ENCODE results near the gene VWA8. TPM values are rescaled to one million over a fixed set of nuclear protein-coding genes. Genes with fewer than 3 reads are reported as not detected.

Gene VWA8
- polyA plus RNA-seq, 1 donor (not counting 4 experiments of a cell fraction or from before 2014, with no cell fraction given) = 17.8 TPM

DNA sequence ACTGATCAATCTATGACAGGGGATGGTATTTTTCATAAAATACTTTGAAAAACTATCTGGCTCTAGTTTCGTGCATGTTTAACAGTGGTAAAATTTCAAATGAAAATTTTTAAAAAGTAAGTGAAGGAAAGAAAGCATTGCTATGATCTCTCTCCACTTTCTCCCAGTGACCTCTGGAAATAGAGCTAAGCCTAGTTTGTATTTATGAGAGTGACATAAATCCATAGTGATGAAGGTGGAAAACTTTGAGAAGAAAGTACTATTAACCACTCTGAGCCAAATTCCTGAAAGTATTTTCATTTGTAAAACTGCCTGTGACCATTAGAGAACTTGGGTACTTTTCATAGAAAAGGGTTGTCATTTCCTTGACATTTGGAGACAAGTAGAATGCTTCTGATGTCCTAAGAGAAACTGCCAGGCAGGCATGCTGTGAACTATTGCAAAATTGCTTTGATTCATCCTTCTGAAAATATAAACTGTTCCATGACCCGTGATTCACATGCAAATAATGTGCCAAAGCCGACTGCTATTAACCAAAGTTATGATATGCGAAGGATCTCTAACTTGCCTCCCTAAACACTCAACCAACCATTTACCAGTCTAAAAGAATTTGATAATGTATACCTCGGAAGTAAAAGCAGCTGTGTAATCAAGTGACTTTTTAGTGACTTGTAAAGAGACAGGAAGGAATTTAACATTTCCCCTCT lies 133.2 kb downstream of the VWA8 start:
- Histone ChIP-seq H3K36me3 (ENCODE audit: control insufficient read depth in 2 of 2, extremely low read depth in 1 of 2, insufficient read depth in 2 of 2, low read length in 2 of 2) (peaks cover 0 to 7% of the 10 kb centered on the region in 2 experiments), H3K79me2 (ENCODE audit: control insufficient read depth, insufficient read depth, low read length) (no peaks in the 10 kb centered on the region), H3K4me2 (ENCODE audit: control insufficient read depth, extremely low read depth, insufficient read depth, low read depth, low read length) (peak overlapping the region; percentile 31), H3K9me3 (ENCODE audit: control insufficient read depth, low read depth, low read length) (no peaks in the 10 kb centered on the region), H4K20me1 (ENCODE audit: control insufficient read depth, extremely low read depth, insufficient read depth, low read length) (no peaks in the 10 kb centered on the region), H3K9ac (ENCODE audit: control insufficient read depth, extremely low read depth, insufficient read depth, low read length) (no peak overlapping the region), H3K4me3 (ENCODE audit: control insufficient read depth in 2 of 3, extremely low read depth in 1 of 3, insufficient read depth in 2 of 3, low read depth in 1 of 3, low read length in 3 of 3) (no peak overlapping the region), H2AFZ (ENCODE audit: control insufficient read depth, low read length) (no peak overlapping the region), H3K4me1 (ENCODE audit: control insufficient read depth, extremely low read depth, insufficient read depth, low read length) (peaks cover 8% of the 10 kb centered on the region), H3K27ac (ENCODE audit: control insufficient read depth, insufficient read depth, low read length) (peak overlapping the region; percentile 8), H3K9me1 (ENCODE audit: control insufficient read depth, extremely low read depth, insufficient read depth, low read length) (no peaks in the 10 kb centered on the region), H3K27me3 (ENCODE audit: control insufficient read depth, extremely low read depth, insufficient read depth, low read length) (no peaks in the 10 kb centered on the region)
- DNase-seq (ENCODE audit: low read depth, low spot score) = no peak
- FAIRE-seq = peak; percentile 29
- dilution Hi-C loops (cut with MboI; ENCODE audit: extremely low pct_ligation_motif_present, low sequenced_read_pairs) = no loop called here
- TF ChIP-seq, protein P1, sequence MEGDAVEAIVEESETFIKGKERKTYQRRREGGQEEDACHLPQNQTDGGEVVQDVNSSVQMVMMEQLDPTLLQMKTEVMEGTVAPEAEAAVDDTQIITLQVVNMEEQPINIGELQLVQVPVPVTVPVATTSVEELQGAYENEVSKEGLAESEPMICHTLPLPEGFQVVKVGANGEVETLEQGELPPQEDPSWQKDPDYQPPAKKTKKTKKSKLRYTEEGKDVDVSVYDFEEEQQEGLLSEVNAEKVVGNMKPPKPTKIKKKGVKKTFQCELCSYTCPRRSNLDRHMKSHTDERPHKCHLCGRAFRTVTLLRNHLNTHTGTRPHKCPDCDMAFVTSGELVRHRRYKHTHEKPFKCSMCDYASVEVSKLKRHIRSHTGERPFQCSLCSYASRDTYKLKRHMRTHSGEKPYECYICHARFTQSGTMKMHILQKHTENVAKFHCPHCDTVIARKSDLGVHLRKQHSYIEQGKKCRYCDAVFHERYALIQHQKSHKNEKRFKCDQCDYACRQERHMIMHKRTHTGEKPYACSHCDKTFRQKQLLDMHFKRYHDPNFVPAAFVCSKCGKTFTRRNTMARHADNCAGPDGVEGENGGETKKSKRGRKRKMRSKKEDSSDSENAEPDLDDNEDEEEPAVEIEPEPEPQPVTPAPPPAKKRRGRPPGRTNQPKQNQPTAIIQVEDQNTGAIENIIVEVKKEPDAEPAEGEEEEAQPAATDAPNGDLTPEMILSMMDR (optimal IDR thresholded peaks at IDR 0.05 in 1 of 3, IDR thresholded peaks at IDR 0.05 in 1 of 3, conservative IDR thresholded peaks at IDR 0.05 in 1 of 3; ENCODE audit: extremely low read depth in 1 of 3, insufficient read depth in 2 of 3, low read length in 3 of 3) = no peak
- no peak for TF ChIP-seq EZH2 (IDR thresholded peaks at IDR 0.05; ENCODE audit: low read length)

DNA sequence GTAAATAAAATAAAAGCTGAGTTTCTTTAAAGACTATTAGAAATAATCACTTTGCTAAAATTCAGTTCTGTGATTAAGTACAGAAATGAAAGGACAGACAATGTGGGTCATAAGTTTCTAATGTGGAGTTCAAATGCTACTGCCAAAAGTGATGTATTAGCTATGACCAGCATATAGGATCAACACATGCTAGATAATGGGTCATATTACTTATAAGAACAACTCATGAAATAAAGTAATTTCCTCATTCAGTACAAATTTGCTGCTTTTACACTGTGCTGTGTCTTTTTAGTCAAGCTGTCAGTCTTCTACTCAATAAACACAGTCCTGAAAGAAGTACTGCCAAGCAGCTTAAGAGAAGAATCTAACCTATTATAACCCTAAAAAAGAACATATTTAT lies 135.2 kb downstream of the VWA8 start:
- DNase-seq (ENCODE audit: low read depth, low spot score) = no peak
- H3K27ac ChIP-seq (ENCODE audit: control insufficient read depth, insufficient read depth, low read length) = no peak overlapping the region
- H3K9me1 ChIP-seq (ENCODE audit: control insufficient read depth, extremely low read depth, insufficient read depth, low read length) = no peaks in the 10 kb centered on the region
- dilution Hi-C loops (cut with MboI; ENCODE audit: extremely low pct_ligation_motif_present, low sequenced_read_pairs) = no loop called here
- no peak overlapping the region for H3K9ac ChIP-seq (ENCODE audit: control insufficient read depth, extremely low read depth, insufficient read depth, low read length)
- H3K27me3 ChIP-seq (ENCODE audit: control insufficient read depth, extremely low read depth, insufficient read depth, low read length) = no peaks in the 10 kb centered on the region
- H3K9me3 ChIP-seq (ENCODE audit: control insufficient read depth, low read depth, low read length) = no peaks in the 10 kb centered on the region
- no peak overlapping the region for H3K4me3 ChIP-seq (ENCODE audit: control insufficient read depth in 2 of 3, extremely low read depth in 1 of 3, insufficient read depth in 2 of 3, low read depth in 1 of 3, low read length in 3 of 3)
- peaks cover 0 to 6% of the 10 kb centered on the region in 2 experiments for H3K36me3 ChIP-seq (ENCODE audit: control insufficient read depth in 2 of 2, extremely low read depth in 1 of 2, insufficient read depth in 2 of 2, low read length in 2 of 2)
- no peak overlapping the region for H3K4me2 ChIP-seq (ENCODE audit: control insufficient read depth, extremely low read depth, insufficient read depth, low read depth, low read length)
- FAIRE-seq = no peak
- H3K79me2 ChIP-seq (ENCODE audit: control insufficient read depth, insufficient read depth, low read length) = no peaks in the 10 kb centered on the region
- H4K20me1 ChIP-seq (ENCODE audit: control insufficient read depth, extremely low read depth, insufficient read depth, low read length) = no peaks in the 10 kb centered on the region
- H2AFZ ChIP-seq (ENCODE audit: control insufficient read depth, low read length) = no peak overlapping the region
- no peak for TF ChIP-seq EZH2 (IDR thresholded peaks at IDR 0.05; ENCODE audit: low read length)
- TF ChIP-seq, protein P1 (optimal IDR thresholded peaks at IDR 0.05 in 1 of 3, IDR thresholded peaks at IDR 0.05 in 1 of 3, conservative IDR thresholded peaks at IDR 0.05 in 1 of 3; ENCODE audit: extremely low read depth in 1 of 3, insufficient read depth in 2 of 3, low read length in 3 of 3) = no peak
- H3K4me1 ChIP-seq (ENCODE audit: control insufficient read depth, extremely low read depth, insufficient read depth, low read length) = peaks cover 8% of the 10 kb centered on the region
